Stimulated activated CD8-positive, alpha-beta memory T cell treated with anti-CD3 and anti-CD28 coated beads, Interleukin-15, amount 100 ng/mL, for 48 hours (primary cell): ENCODE data around the gene RRP15.

Experiments used
- DNase-seq, 2 donors: peaks; one replicate each; pipeline ENCODE4 v3.0.0-alpha.2; 2020; ENCODE audit warnings: low read depth in 2 of 2

Gene RRP15

DNA sequence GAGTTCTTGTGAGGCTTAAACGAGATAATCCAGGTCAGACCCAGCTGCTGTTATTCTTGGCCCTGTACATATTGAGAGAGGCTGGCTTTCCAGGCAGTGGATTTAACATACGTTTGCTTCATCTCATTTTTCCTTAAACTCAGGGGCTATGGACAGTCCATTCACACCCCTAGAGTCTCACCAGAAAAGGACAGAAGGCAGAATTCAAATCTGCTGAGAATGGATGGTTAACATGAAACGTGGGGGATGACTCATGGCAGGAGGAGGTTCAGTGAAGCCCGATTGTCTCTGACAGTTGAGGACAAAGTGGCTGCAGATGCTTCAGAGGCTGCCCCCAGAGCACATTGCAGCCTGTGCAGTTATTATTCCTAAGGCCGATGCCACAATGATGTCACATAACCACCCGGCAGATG is 99.5 kb downstream of the RRP15 start:
- no peak for DNase-seq
